CD4-positive, CD25-positive, alpha-beta regulatory T cell (primary cell): ENCODE measurements around the gene CATSPERD. TPM values are rescaled to one million over a fixed set of nuclear protein-coding genes. Genes with fewer than 3 reads are reported as not detected.

Source experiments
- polyA plus RNA-seq, 4 donors: library from polyadenylated mRNA; unstranded; fragments of 300-500 nt; fragmentation: Illumina TruSeq; gene quantifications; one replicate each; pipeline ENCODE4 v1.2.3, GENCODE V29; 2021
- total RNA-seq: library from RNA; stranded (reverse); gene quantifications from one replicate; pipeline ENCODE4 v1.2.3, GENCODE V29; 2022

The CATSPERD gene
- total and polyA plus RNA-seq, 5 donors from 2014 or later = 0.17 TPM; not detected in 4

Other genes with a start within 250 kb of the CATSPERD start
- gene TINCR, start 152.7 kb upstream of the CATSPERD start, total RNA-seq = 3.1 TPM
- gene TINCR, start 152.7 kb upstream of the CATSPERD start, polyA plus RNA-seq = not detected
- gene SAFB2, start 97.9 kb upstream of the CATSPERD start, total RNA-seq = 271 TPM
- 10 to 100 TPM; 23.0 to 26.1 (median 23.3) TPM for gene SAFB2, start 97.9 kb upstream of the CATSPERD start, polyA plus RNA-seq
- gene SAFB, start 97.6 kb upstream of the CATSPERD start, total RNA-seq = 204 TPM
- gene SAFB, start 97.6 kb upstream of the CATSPERD start, polyA plus RNA-seq = 10 to 100 TPM; 36.9 to 56.2 (median 45.9) TPM
- 21.2 TPM for gene MICOS13, start 40.1 kb upstream of the CATSPERD start, total RNA-seq
- gene MICOS13, start 40.1 kb upstream of the CATSPERD start, polyA plus RNA-seq = 100 to 1,000 TPM in 2 of 4 donors, 10 to 100 TPM in 2; 90.6 to 110 (median 100) TPM
- gene HSD11B1L, start 39.6 kb upstream of the CATSPERD start, total RNA-seq = 2.4 TPM
- gene HSD11B1L, start 39.6 kb upstream of the CATSPERD start, polyA plus RNA-seq = 1 to 10 TPM; 1.8 to 3.0 (median 2.3) TPM
- 984 TPM for gene RPL36, start 30.3 kb upstream of the CATSPERD start, total RNA-seq
- gene RPL36, start 30.3 kb upstream of the CATSPERD start, polyA plus RNA-seq = 1,000 to 10,000 TPM; 1,952 to 2,703 (median 2,229) TPM
- 67.6 TPM for gene LONP1, start 491 bp upstream of the CATSPERD start, total RNA-seq
- 10 to 100 TPM; 16.4 to 22.8 (median 20.3) TPM for gene LONP1, start 491 bp upstream of the CATSPERD start, polyA plus RNA-seq
- 3.5 TPM for gene PRR22, start 64.1 kb downstream of the CATSPERD start, total RNA-seq
- not detected for gene PRR22, start 64.1 kb downstream of the CATSPERD start, polyA plus RNA-seq
- 129 TPM for gene DUS3L, start 70.5 kb downstream of the CATSPERD start, total RNA-seq
- 10 to 100 TPM; 25.4 to 38.3 (median 31.8) TPM for gene DUS3L, start 70.5 kb downstream of the CATSPERD start, polyA plus RNA-seq
- gene NRTN, start 84.4 kb downstream of the CATSPERD start, total RNA-seq = not detected
- gene NRTN, start 84.4 kb downstream of the CATSPERD start, polyA plus RNA-seq = under 1 TPM in 2 of 4 donors, not detected in 2; 0.21 to 0.68 TPM
- gene FUT6, start 119.1 kb downstream of the CATSPERD start, total RNA-seq = not detected
- not detected for gene FUT6, start 119.1 kb downstream of the CATSPERD start, polyA plus RNA-seq
- gene FUT3, start 130.8 kb downstream of the CATSPERD start, total RNA-seq = not detected
- not detected for gene FUT3, start 130.8 kb downstream of the CATSPERD start, polyA plus RNA-seq
- gene FUT5, start 149.9 kb downstream of the CATSPERD start, total RNA-seq = 3.7 TPM
- gene FUT5, start 149.9 kb downstream of the CATSPERD start, polyA plus RNA-seq = under 1 TPM in 2 of 4 donors, not detected in 2; 0.11 to 0.14 TPM
- gene NDUFA11, start 183.2 kb downstream of the CATSPERD start, total RNA-seq = 120 TPM
- gene NDUFA11, start 183.2 kb downstream of the CATSPERD start, polyA plus RNA-seq = 100 to 1,000 TPM; 408 to 499 (median 465) TPM
- gene VMAC, start 184.2 kb downstream of the CATSPERD start, total RNA-seq = 25.0 TPM
- 1 to 10 TPM; 4.9 to 9.5 (median 7.5) TPM for gene VMAC, start 184.2 kb downstream of the CATSPERD start, polyA plus RNA-seq
- gene CAPS, start 193.6 kb downstream of the CATSPERD start, total RNA-seq = 38.8 TPM
- gene CAPS, start 193.6 kb downstream of the CATSPERD start, polyA plus RNA-seq = 1 to 10 TPM; 1.2 to 3.1 (median 2.8) TPM